SK-N-SH (cell line): Measurements from ENCODE around the gene CHST3. TPM values are rescaled to one million over a fixed set of nuclear protein-coding genes. Genes with fewer than 3 reads are reported as not detected.
A peak's percentile ranks its signal among the peaks of the same experiment; 100 is the strongest.

ENCODE experiments used
- CTCF ChIA-PET: fragments of 300-600, 350-600 bp; formaldehyde crosslinking; extraction: SDS; loops from one replicate; lab custom pipeline; 2021; lab: Yijun Ruan, JAX
- POLR2A ChIA-PET: fragments of 350-600 bp; sonication (Branson Sonifier 250); formaldehyde crosslinking; extraction: SDS; loops from one replicate; lab custom pipeline; 2020; ENCODE audit warnings: antibody characterized with exemption, inconsistent platforms; lab: Yijun Ruan, JAX
- DNase-seq: peaks from one replicate; pipeline ENCODE4 v3.0.0; 2012
- H2AFZ ChIP-seq: fragments of 200-600 bp; sonication (generic); 2 replicates; pipeline ENCODE4 v1.8.1; 2016; ENCODE audit warnings: antibody characterized with exemption, mild to moderate bottlenecking, low read depth
- H3F3A ChIP-seq: fragments of 200-600 bp; sonication (generic); replicated peaks from 2 replicates; pipeline ENCODE3; 2016; ENCODE audit warnings: antibody characterized with exemption, mild to moderate bottlenecking; ENCODE audit not compliant: insufficient read depth
- H3K27ac ChIP-seq, 2 experiments: fragments of 200-500 bp in 1 of 2; fragments of 200-600 bp in 1 of 2; sonication (Bioruptor generic) in 1 of 2; sonication (generic), shearing (Covaris generic) in 1 of 2; 2 replicates each; pipeline versions ENCODE4 v1.5.1 to v1.6.1; 2014 to 2016; ENCODE audit warnings: low read depth in 2 of 2, inconsistent platforms in 1 of 2, low read length in 1 of 2, mild to moderate bottlenecking in 1 of 2, mixed read lengths in 1 of 2
- H3K27me3 ChIP-seq: fragments of 200-600 bp; sonication (generic), shearing (Covaris generic); 2 replicates; pipeline ENCODE4 v1.6.1; 2016; ENCODE audit warnings: mixed run types; ENCODE audit not compliant: insufficient read depth
- H3K36me3 ChIP-seq, 2 experiments: fragments of 200-500 bp in 1 of 2; fragments of 200-600 bp in 1 of 2; sonication (Bioruptor generic) in 1 of 2; sonication (generic) in 1 of 2; replicated peaks in 1 of 2; 2 replicates each; pipeline versions ENCODE3 to v1.5.1; 2014 to 2016; ENCODE audit warnings: low read length in 1 of 2, mild to moderate bottlenecking in 1 of 2; ENCODE audit not compliant: insufficient read depth in 2 of 2, control insufficient read depth in 1 of 2
- H3K4me1 ChIP-seq, 2 experiments: fragments of 200-500 bp in 1 of 2; fragments of 200-600 bp in 1 of 2; sonication (Bioruptor generic) in 1 of 2; sonication (generic), shearing (Covaris generic) in 1 of 2; 2 replicates each; pipeline versions ENCODE4 v1.5.1 to v1.6.1; 2014 to 2016; ENCODE audit warnings: low read depth in 1 of 2, low read length in 1 of 2, mixed run types in 1 of 2; ENCODE audit not compliant: insufficient read depth in 2 of 2, control insufficient read depth in 1 of 2
- H3K4me2 ChIP-seq: fragments of 200-600 bp; sonication (generic), shearing (Covaris generic); 2 replicates; pipeline ENCODE4 v1.6.1; 2017; ENCODE audit warnings: mixed run types
- H3K4me3 ChIP-seq, 2 experiments: fragments of 200-500 bp in 1 of 2; fragments of 200-600 bp in 1 of 2; sonication (Bioruptor generic) in 1 of 2; sonication (generic), shearing (Covaris generic) in 1 of 2; 2 replicates each; pipeline versions ENCODE4 v1.5.1 to v1.8.1; 2014 to 2016; ENCODE audit warnings: low read depth in 2 of 2, inconsistent platforms in 1 of 2, low read length in 1 of 2, mild to moderate bottlenecking in 1 of 2, mixed read lengths in 1 of 2, moderate library complexity in 1 of 2
- H3K79me2 ChIP-seq: fragments of 200-600 bp; sonication (generic); 2 replicates; pipeline ENCODE4 v1.8.1; 2017; ENCODE audit warnings: mild to moderate bottlenecking; ENCODE audit not compliant: insufficient read depth
- H3K9ac ChIP-seq: fragments of 200-600 bp; sonication (generic); 2 replicates; pipeline ENCODE4 v1.6.1; 2017; ENCODE audit warnings: mixed run types
- H3K9me2 ChIP-seq: fragments of 200-600 bp; sonication (generic); 2 replicates; pipeline ENCODE4 v1.6.1; 2017; ENCODE audit warnings: mixed run types
- H3K9me3 ChIP-seq: fragments of 200-600 bp; sonication (generic); 2 replicates; pipeline ENCODE4 v1.6.1; 2017; ENCODE audit warnings: mixed run types, mild to moderate bottlenecking, moderate library complexity
- H4K20me1 ChIP-seq: fragments of 200-600 bp; sonication (generic); 2 replicates; pipeline ENCODE4 v1.6.1; 2017; ENCODE audit warnings: mild to moderate bottlenecking, mixed run types; ENCODE audit not compliant: insufficient read depth
- ELF1 ChIP-seq: IDR thresholded peaks from 2 replicates; pipeline ENCODE4 v1.4.0; 2012
- EZH2phosphoT487 ChIP-seq: fragments of 200-600 bp; sonication (generic); IDR thresholded peaks from 2 replicates; pipeline ENCODE4 v1.6.1; 2017; ENCODE audit warnings: low read depth, mixed run types, mild to moderate bottlenecking, antibody characterized with exemption, moderate library complexity, borderline replicate concordance
- FOSL2 ChIP-seq: IDR thresholded peaks from 2 replicates; pipeline ENCODE4 v1.4.0; 2012; ENCODE audit warnings: low read depth, mild to moderate bottlenecking, moderate library complexity, borderline replicate concordance
- FOXM1 ChIP-seq: IDR thresholded peaks from 2 replicates; pipeline ENCODE4 v1.4.0; 2012; ENCODE audit warnings: low read depth, mild to moderate bottlenecking
- GABPA ChIP-seq: IDR thresholded peaks from 2 replicates; pipeline ENCODE4 v1.4.0; 2012; ENCODE audit warnings: low read depth, mild to moderate bottlenecking
- GATA2 ChIP-seq: sonication (generic); formaldehyde crosslinking; IDR thresholded peaks from 2 replicates; pipeline ENCODE4 v1.5.0; 2020; ENCODE audit warnings: mild to moderate bottlenecking, missing genetic modification reagents
- IRF3 ChIP-seq: fragments of 150-350 bp; IDR thresholded peaks from 2 replicates; pipeline ENCODE4 v1.6.1; 2016; ENCODE audit warnings: mild to moderate bottlenecking, low read depth, low read length
- JUND ChIP-seq: IDR thresholded peaks from 2 replicates; pipeline ENCODE4 v1.4.0; 2012
- MAX ChIP-seq: IDR thresholded peaks from 2 replicates; pipeline ENCODE4 v1.4.0; 2012; ENCODE audit warnings: low read depth
- MEF2A ChIP-seq: IDR thresholded peaks from 2 replicates; pipeline ENCODE4 v1.4.0; 2012; ENCODE audit warnings: low read depth, borderline replicate concordance
- MXI1 ChIP-seq: IDR thresholded peaks from 2 replicates; pipeline ENCODE4 v1.6.1; 2012; ENCODE audit warnings: mild to moderate bottlenecking, low read depth, low read length, improper control_type of control experiment
- NFIC ChIP-seq: IDR thresholded peaks from 2 replicates; pipeline ENCODE4 v1.4.0; 2012; ENCODE audit warnings: borderline replicate concordance
- NRF1 ChIP-seq: IDR thresholded peaks from 2 replicates; pipeline ENCODE4 v1.6.1; 2012; ENCODE audit warnings: low read depth, mild to moderate bottlenecking, low read length
- RAD21 ChIP-seq: IDR thresholded peaks from 2 replicates; pipeline ENCODE4 v1.6.1; 2012; ENCODE audit warnings: mild to moderate bottlenecking, low read length
- RCOR1 ChIP-seq: fragments of 150-350 bp; IDR thresholded peaks from 2 replicates; pipeline ENCODE4 v1.6.1; 2017; ENCODE audit warnings: antibody characterized with exemption, low read length
- REST ChIP-seq: IDR thresholded peaks from 2 replicates; pipeline ENCODE4 v1.6.1; 2012; ENCODE audit warnings: mild to moderate bottlenecking, low read depth, low read length, moderate library complexity
- RFX5 ChIP-seq: IDR thresholded peaks from 2 replicates; pipeline ENCODE4 v1.6.1; 2012; ENCODE audit warnings: mild to moderate bottlenecking, improper control_type of control experiment, low read length
- RXRA ChIP-seq: IDR thresholded peaks from 2 replicates; pipeline ENCODE4 v1.4.0; 2012; ENCODE audit warnings: low read depth, mild to moderate bottlenecking, borderline replicate concordance
- SIN3A ChIP-seq: IDR thresholded peaks from 2 replicates; pipeline ENCODE4 v1.6.1; 2012; ENCODE audit warnings: low read depth, mild to moderate bottlenecking, low read length, moderate library complexity, borderline replicate concordance
- SMC3 ChIP-seq: IDR thresholded peaks from 2 replicates; pipeline ENCODE4 v1.6.1; 2012; ENCODE audit warnings: low read depth, low read length, improper control_type of control experiment
- TAF1 ChIP-seq: IDR thresholded peaks from 2 replicates; pipeline ENCODE4 v1.6.1; 2012; ENCODE audit warnings: low read depth, mild to moderate bottlenecking, low read length, moderate library complexity, borderline replicate concordance
- USF1 ChIP-seq: IDR thresholded peaks from 2 replicates; pipeline ENCODE4 v1.4.0; 2012; ENCODE audit warnings: low read depth, borderline replicate concordance
- USF2 ChIP-seq: fragments of 150-350 bp; IDR thresholded peaks from 2 replicates; pipeline ENCODE4 v1.6.1; 2017; ENCODE audit warnings: antibody characterized with exemption, low read length, low read depth, borderline replicate concordance
- ZBTB33 ChIP-seq: IDR thresholded peaks from 2 replicates; pipeline ENCODE4 v1.4.0; 2012; ENCODE audit warnings: low read depth, borderline replicate concordance
- WGBS: methylation state at CpG from one replicate; pipeline ENCODE4 v1.1.6; 2017; ENCODE audit warnings: low lambda C conversion rate; 5-methylcytosine and 5-hydroxymethylcytosine counted together
- polyA plus RNA-seq, 3 experiments: library from polyadenylated mRNA; depleted of rRNA; stranded (reverse); fragments of >200 nt; gene quantifications; 2 replicates each; pipeline ENCODE4 v1.2.3, GENCODE V29; 2012

The CHST3 gene
- polyA plus RNA-seq, 1 of the 3 experiments (the other 2 are of a cell fraction): 6.0 TPM

GRCh38 chr10:71975871-71976725 is 11.9 kb downstream of the CHST3 start:
- DNase-seq: no peak
- Histone ChIP-seq H2AFZ (peak overlapping the region; percentile 79), H3K4me1 (peaks cover 40 to 48% of the 10 kb centered on the region in 2 experiments; a peak in 3 of 4 replicates), H3K4me2 (peak overlapping the region; percentile 74), H3K27ac (peak overlapping the region; percentile 56 to 76), H3K9me2 (no peaks in the 10 kb centered on the region), H3K36me3 (peaks cover 0 to 5% of the 10 kb centered on the region in 2 experiments), H4K20me1 (peaks cover 19% of the 10 kb centered on the region), H3K27me3 (no peaks in the 10 kb centered on the region), H3K9me3 (no peaks in the 10 kb centered on the region), H3K79me2 (peaks cover 88% of the 10 kb centered on the region), H3K4me3 (peak overlapping the region in 1 of 2 experiments; percentile 24; a peak in 1 of 4 replicates), H3F3A (peaks cover 26% of the 10 kb centered on the region), H3K9ac (no peak overlapping the region)
- 32% methylated on average over 11 of the region's 12 CpGs for WGBS
- ChIA-PET POLR2A (interaction anchor here (0.6 to 1.4 kb wide), 2 partner anchors 8 to 69 kb away, joined by 3 to 4 read pairs; no protein-coding TSS in a partner anchor), CTCF (interaction anchor here (1.2 to 3.6 kb wide), 5 partner anchors 10 to 80 kb away, joined by 4 to 17 read pairs (median 5); no protein-coding TSS in a partner anchor)
- TF ChIP-seq NFIC (no peak), MXI1 (no peak), RXRA (no peak), MAX (peak; percentile 50; the same call in 1 of the 2 replicates), ZBTB33 (no peak), RAD21 (no peak), JUND (peak; percentile 43; the same call in 1 of the 2 replicates), NRF1 (no peak), IRF3 (no peak), FOSL2 (peak; percentile 49), USF2 (no peak), ELF1 (no peak), USF1 (no peak), SMC3 (no peak), GABPA (no peak), TAF1 (no peak), EZH2phosphoT487 (no peak), REST (no peak), SIN3A (no peak), FOXM1 (no peak), RFX5 (no peak), GATA2 (CRISPR knock-in tag) (no peak), RCOR1 (no peak), MEF2A (no peak)
